ENCODE data around the gene NEU4.
"Not testable (repeated sequence)": the region's sequence is repeated elsewhere in the genome, so short reads cannot be mapped to it uniquely, and the experiment has no call there.

NEU4 gene

GRCh38 chr2:241775223-241776177 is 33.5 kb upstream of the NEU4 start:
- in situ Hi-C loops (cut with HindIII; ENCODE audit: low sequenced_read_pairs), result no loop called here

- in situ Hi-C loops (cut with HindIII; ENCODE audit: low sequenced_read_pairs), result no loop called here
These were observed 32.4 kb upstream of the NEU4 start, which contains the start of gene GAL3ST2 for GRCh38 chr2:241776336-241777169. GAL3ST2 (plus strand) TSS chr2:241776822; CDS start chr2:241776956, 134 bp downstream.

- in situ Hi-C loops (cut with HindIII; ENCODE audit: low sequenced_read_pairs), result no loop called here
These were observed 31.8 kb upstream of the NEU4 start for GRCh38 chr2:241777170-241777685.

GRCh38 chr2:241777686-241778627 is 31.0 kb upstream of the NEU4 start:
- in situ Hi-C loops (cut with HindIII; ENCODE audit: low sequenced_read_pairs), result no loop called here

GRCh38 chr2:241780939-241781569 is 27.9 kb upstream of the NEU4 start:
- in situ Hi-C loops (cut with HindIII; ENCODE audit: low sequenced_read_pairs), result no loop called here

GRCh38 chr2:241782053-241782452 is 26.9 kb upstream of the NEU4 start:
- in situ Hi-C loops (cut with HindIII; ENCODE audit: low sequenced_read_pairs), result not testable (repeated sequence)

GRCh38 chr2:241788135-241788534 is 20.9 kb upstream of the NEU4 start:
- in situ Hi-C loops (cut with HindIII; ENCODE audit: low sequenced_read_pairs), result no loop called here

- in situ Hi-C loops (cut with HindIII; ENCODE audit: low sequenced_read_pairs), result no loop called here
These were observed 20.4 kb upstream of the NEU4 start for GRCh38 chr2:241788572-241788971.

GRCh38 chr2:241791385-241791784 is 17.6 kb upstream of the NEU4 start:
- in situ Hi-C loops (cut with HindIII; ENCODE audit: low sequenced_read_pairs), result not testable (repeated sequence)

- in situ Hi-C loops (cut with HindIII; ENCODE audit: low sequenced_read_pairs), result no loop called here
These were observed 15.6 kb upstream of the NEU4 start for GRCh38 chr2:241793385-241793784.

GRCh38 chr2:241794250-241794823 is 14.7 kb upstream of the NEU4 start:
- in situ Hi-C loops (cut with HindIII; ENCODE audit: low sequenced_read_pairs), result no loop called here

- in situ Hi-C loops (cut with HindIII; ENCODE audit: low sequenced_read_pairs), result no loop called here
These were observed 13.7 kb upstream of the NEU4 start for GRCh38 chr2:241795021-241795999.

GRCh38 chr2:241796209-241796608 is 12.8 kb upstream of the NEU4 start:
- in situ Hi-C loops (cut with HindIII; ENCODE audit: low sequenced_read_pairs), result no loop called here

- in situ Hi-C loops (cut with HindIII; ENCODE audit: low sequenced_read_pairs), result no loop called here
These were observed 12.3 kb upstream of the NEU4 start for GRCh38 chr2:241796610-241797138.

- in situ Hi-C loops (cut with HindIII; ENCODE audit: low sequenced_read_pairs), result no loop called here
These were observed 11.4 kb upstream of the NEU4 start for GRCh38 chr2:241797441-241798080.

GRCh38 chr2:241798081-241798630 is 10.8 kb upstream of the NEU4 start:
- in situ Hi-C loops (cut with HindIII; ENCODE audit: low sequenced_read_pairs), result no loop called here

Measured in DLD1 (cell line).